ENCODE results near the gene XYLT1. TPM values are rescaled to one million over a fixed set of nuclear protein-coding genes. Genes with fewer than 3 reads are reported as not detected.

XYLT1 gene
- total RNA-seq, 6 experiments from 2014 or later: 22.0 to 51.1 (median 27.5) TPM

- peaks cover 2% of the 10 kb centered on the region for H3K27me3 Mint-ChIP-seq (ENCODE audit: insufficient read depth)
- no peaks in the 10 kb centered on the region for H3K36me3 Mint-ChIP-seq (ENCODE audit: low read depth)
- H3K4me1 Mint-ChIP-seq (ENCODE audit: low read depth): peaks cover 23% of the 10 kb centered on the region
- peak overlapping the region; percentile 13; the same call in 1 of the 2 replicates for H3K27ac Mint-ChIP-seq
- DNase-seq: no peak
- no peak overlapping the region for H3K4me3 Mint-ChIP-seq
- no peak for TF ChIP-seq CTCF (IDR thresholded peaks at IDR 0.05)
- no peaks in the 10 kb centered on the region for H3K9me3 Mint-ChIP-seq
These were observed 156.8 kb downstream of the XYLT1 start for GRCh38 chr16:17313793-17314547.

GRCh38 chr16:17313085-17313611, 157.6 kb downstream of the XYLT1 start:
- no peaks in the 10 kb centered on the region for H3K9me3 Mint-ChIP-seq
- peaks cover 15% of the 10 kb centered on the region for H3K4me1 Mint-ChIP-seq (ENCODE audit: low read depth)
- no peak for TF ChIP-seq CTCF (IDR thresholded peaks at IDR 0.05)
- peak; percentile 34 for DNase-seq
- H3K36me3 Mint-ChIP-seq (ENCODE audit: low read depth): no peaks in the 10 kb centered on the region
- H3K4me3 Mint-ChIP-seq: no peak overlapping the region
- H3K27me3 Mint-ChIP-seq (ENCODE audit: insufficient read depth): peaks cover 2% of the 10 kb centered on the region
- H3K27ac Mint-ChIP-seq: peak overlapping the region; percentile 32

- no peaks in the 10 kb centered on the region for H3K9me3 Mint-ChIP-seq
- H3K27me3 Mint-ChIP-seq (ENCODE audit: insufficient read depth): peaks cover 2% of the 10 kb centered on the region
- H3K27ac Mint-ChIP-seq: no peak overlapping the region
- no peak for DNase-seq
- H3K36me3 Mint-ChIP-seq (ENCODE audit: low read depth): no peaks in the 10 kb centered on the region
- no peak overlapping the region for H3K4me3 Mint-ChIP-seq
- peaks cover 9% of the 10 kb centered on the region for H3K4me1 Mint-ChIP-seq (ENCODE audit: low read depth)
- no peak for TF ChIP-seq CTCF (IDR thresholded peaks at IDR 0.05)
These were observed 158.6 kb downstream of the XYLT1 start for GRCh38 chr16:17312094-17312710.

- H3K27me3 Mint-ChIP-seq (ENCODE audit: insufficient read depth): peaks cover 2% of the 10 kb centered on the region
- H3K4me3 Mint-ChIP-seq: no peak overlapping the region
- peaks cover 9% of the 10 kb centered on the region for H3K4me1 Mint-ChIP-seq (ENCODE audit: low read depth)
These were observed 159.2 kb downstream of the XYLT1 start for GRCh38 chr16:17311333-17312093.

More at GRCh38 chr16:17311333-17312093, 159.2 kb downstream of the XYLT1 start:
- no peaks in the 10 kb centered on the region for H3K36me3 Mint-ChIP-seq (ENCODE audit: low read depth)
- no peak for DNase-seq
- no peak overlapping the region for H3K27ac Mint-ChIP-seq
- H3K9me3 Mint-ChIP-seq: no peaks in the 10 kb centered on the region
- TF ChIP-seq CTCF (IDR thresholded peaks at IDR 0.05): no peak

Data from HFFc6 (cell line).